GM18507 (cell line): Measurements from ENCODE around the gene CCZ1.
"Not testable (repeated sequence)": the region's sequence is repeated elsewhere in the genome, so short reads cannot be mapped to it uniquely, and the experiment has no call there.

Experiments used
- DNase-seq: peaks from one replicate; pipeline ENCODE4 v3.0.0; 2011; ENCODE audit warnings: low read depth; ENCODE audit not compliant: insufficient read length; ENCODE audit errors: extremely low spot score
- FAIRE-seq: peaks from 2 replicates; lab custom pipeline; 2011; peaks lifted over from hg19 to GRCh38; lab: Jason Lieb, UNC

Gene CCZ1

DNA sequence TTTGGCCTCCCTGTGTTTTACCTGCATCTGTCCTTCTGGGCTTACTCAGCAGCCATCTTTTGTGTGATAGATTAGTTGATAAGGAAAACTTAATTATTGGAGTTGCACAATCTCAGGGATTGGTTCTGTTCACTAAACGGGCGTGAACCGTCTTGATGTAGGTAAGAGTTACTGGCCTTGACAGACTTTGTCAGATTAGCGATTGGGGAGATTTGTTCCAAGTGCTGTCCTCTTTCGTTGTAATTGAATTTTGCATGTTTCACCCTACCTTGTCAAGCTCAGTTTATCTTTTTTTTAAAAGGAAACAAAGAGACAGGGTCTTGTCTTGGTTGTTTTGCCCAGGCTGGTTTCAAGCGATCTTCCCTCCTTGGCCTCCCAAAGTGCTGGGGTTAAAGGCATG lies 4.5 kb downstream of the CCZ1 start:
- DNase-seq, FAIRE-seq: not testable (repeated sequence)

- not testable (repeated sequence) for FAIRE-seq, DNase-seq
Measured at GRCh38 chr7:5904726-5905125, 6.2 kb downstream of the CCZ1 start.

DNA sequence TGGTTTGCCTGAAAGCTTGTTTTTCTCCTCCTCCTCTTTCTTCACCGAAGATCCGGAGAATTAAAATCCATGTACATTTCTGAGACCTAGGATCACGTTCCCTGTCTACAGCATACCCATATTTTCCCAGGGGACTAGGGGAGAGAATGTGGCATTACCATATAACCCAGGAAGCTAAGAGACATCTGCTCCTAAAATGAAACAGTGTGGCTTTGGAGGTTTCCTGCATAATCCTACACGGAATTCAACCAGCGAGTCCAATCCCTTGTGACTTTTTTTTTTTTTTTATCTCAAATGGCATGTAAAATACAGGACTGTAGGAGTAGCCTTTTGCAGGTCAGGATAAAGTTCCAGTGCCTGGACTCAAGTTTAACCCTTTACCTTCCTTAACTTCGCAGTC lies 10.3 kb downstream of the CCZ1 start:
- FAIRE-seq, DNase-seq: not testable (repeated sequence)

- not testable (repeated sequence) for FAIRE-seq, DNase-seq
Measured at GRCh38 chr7:5916529-5916928, 18.0 kb downstream of the CCZ1 start.

DNA sequence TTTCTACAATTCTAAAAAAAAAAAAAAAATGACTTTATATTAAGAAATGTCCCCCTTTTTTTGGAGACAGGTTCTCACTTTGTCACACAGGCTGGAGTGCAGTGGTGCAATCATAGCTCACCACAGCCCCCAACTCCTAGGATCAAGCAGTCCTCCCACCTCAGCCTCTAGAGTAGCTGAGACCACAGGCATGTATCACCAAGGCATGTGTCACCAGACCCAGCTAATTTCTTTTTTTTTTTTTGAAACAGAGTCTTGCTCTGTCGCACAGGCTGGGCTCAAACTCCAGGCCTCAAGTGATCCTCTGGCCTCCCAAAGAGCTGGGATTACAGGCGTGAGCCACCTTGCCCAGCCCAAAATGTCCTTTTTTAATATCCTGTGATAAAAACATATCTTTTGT lies 25.6 kb downstream of the CCZ1 start:
- not testable (repeated sequence) for DNase-seq, FAIRE-seq

DNA sequence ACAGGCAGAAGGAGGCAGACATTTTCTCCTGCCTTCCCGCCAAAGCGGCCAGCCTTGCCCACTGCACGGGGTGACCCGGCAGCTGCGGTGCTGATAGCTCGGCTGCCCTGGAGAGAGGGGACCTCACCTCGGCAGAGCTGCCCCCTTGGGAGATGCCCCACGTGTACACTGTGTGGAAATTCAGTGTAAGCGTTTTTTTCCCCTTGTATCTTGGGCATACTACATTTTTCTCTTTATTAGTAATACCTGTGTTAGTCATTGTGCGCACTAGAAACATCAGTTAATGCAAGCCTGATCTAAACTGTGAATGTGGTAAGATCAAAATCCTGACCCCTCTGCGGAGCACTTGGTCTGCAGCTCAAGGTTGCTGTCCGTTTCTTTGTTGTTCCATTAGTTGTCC lies 26.1 kb downstream of the CCZ1 start:
- FAIRE-seq, DNase-seq: not testable (repeated sequence)

DNA sequence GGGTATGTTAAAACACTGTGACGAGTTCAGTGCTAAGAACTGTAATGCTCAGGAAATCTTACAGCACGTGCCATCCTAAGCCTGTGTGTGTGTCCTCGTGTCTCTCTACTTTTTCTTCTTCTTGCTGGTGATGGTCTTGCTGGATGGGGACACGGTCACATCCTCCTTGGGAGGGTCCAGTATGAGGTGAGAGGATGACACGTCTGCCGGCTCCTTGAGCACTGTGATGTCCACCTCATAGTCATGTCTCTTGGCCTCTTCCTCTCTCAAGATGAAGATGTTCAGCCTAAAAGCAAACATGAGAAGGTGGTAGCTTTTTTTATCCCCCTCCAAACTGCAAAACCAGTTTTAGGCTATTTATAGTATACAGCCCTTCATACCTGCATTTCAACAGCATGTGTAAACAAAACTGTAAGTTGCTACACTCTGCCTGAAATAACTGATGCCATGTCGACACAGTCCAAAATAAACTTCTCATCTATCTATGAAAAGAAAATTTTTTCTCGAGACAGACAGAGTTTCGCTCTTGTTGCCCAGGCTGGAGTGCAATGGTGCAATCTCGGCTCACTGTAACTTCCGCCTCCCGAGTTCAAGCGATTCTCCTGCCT lies 27.8 kb downstream of the CCZ1 start:
- not testable (repeated sequence) for DNase-seq, FAIRE-seq

DNA sequence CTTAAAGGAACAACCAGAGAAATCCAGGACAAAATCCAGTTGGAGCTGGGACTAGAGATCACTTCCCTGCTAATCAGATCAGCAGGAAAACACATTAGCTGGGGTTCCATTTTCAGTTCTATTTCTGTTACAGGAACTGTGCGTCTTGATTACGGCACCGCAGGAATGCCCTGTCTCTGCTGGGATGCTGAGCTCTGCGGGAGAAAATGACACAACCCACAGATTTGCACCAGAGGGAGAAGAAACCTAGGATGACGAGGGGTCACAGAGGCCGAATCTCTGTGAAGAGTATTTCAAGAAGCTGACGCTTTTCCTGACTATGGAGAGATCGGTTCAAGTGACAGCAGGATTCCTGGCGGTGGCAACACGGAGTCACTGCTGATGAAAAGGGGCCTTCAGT lies 31.8 kb downstream of the CCZ1 start:
- DNase-seq, FAIRE-seq: not testable (repeated sequence)

DNA sequence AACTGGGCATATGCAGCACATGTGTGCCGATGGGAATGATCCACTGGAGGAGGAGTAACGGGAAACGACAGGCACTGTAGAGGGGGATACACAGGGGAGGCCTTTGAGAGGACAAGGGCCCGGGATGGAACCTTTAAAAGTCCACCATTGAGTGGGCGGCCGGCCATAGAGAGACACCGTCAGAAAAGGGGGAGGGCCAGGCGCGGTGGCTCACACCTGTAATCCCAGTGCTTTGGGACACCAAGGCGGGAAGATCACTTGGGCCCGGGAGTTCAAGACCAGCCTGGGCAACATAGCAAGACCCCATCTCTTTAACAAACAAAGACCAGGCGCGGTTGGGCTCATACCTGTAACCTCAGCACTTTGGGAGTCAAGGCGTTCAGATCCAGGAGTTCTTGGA lies 32.7 kb downstream of the CCZ1 start:
- DNase-seq, FAIRE-seq: not testable (repeated sequence)

DNA sequence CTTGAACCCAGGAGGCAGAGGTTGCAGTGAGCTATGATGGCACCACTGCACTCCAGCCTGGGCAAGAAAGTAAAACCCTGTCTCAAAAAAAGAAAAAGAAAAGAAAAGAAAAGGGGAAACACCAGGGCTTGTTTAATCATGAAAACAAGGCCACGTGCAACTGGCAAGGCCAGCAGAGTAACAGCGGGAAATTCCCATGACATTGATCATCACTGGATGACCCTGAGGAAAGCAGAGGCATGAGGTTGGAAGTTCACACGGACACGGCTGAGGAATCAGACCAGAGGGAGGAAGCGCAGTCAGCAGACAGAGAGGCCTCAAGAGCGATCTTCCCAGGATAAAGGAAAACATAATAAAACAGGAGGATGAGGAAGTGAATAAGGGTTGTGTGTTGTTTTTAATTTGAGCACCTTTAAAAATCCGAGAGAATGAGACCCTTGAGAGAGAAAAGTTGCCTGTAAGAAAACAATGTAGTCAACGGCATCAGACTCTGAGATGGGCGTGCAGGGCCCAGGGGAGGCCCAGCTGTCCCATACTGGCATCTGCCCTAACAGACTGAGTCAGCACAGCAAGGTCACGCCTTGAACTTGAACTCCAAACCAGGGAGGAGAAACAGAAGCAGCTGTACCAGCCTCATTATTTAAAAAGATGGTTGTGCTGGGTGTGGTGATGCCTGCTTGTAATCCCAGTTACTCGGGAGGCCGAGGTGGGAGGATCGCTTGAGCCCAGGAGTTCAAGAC lies 33.5 kb downstream of the CCZ1 start:
- DNase-seq, FAIRE-seq: not testable (repeated sequence)

GRCh38 chr7:5934945-5935450 lies 36.5 kb downstream of the CCZ1 start:
- not testable (repeated sequence) for FAIRE-seq, DNase-seq

GRCh38 chr7:5963205-5963604 lies 64.7 kb downstream of the CCZ1 start:
- not testable (repeated sequence) for FAIRE-seq, DNase-seq

- DNase-seq, FAIRE-seq: not testable (repeated sequence)
Measured at GRCh38 chr7:5963810-5964209, 65.3 kb downstream of the CCZ1 start.

DNA sequence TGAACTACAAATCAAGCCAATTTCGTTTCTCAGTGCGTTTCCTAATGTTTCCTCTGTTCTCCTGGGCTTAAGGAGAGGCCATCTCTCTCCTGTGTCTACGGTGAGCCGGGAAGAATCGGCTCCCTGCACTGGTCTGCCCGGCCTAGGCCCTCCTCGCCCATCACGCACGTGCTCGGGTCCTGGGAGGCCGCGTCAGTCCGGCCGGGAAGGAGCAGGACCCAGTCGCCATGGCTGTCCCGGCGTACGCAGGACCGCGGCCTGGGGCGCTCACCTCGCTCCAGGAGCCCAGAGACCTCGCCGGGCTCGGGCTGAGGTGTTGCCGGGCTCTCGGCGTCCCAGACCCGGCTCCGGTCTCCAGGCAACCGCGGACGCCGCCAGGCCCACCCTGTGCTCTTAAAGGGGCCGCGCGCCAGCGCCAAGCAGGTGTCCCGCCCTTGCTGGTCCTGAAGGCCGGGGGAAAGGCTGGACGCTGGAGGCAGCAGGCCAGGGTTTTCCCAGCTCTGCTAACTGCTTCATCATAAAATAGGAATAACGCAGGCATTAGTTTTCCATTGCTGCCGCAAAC lies 71.9 kb downstream of the CCZ1 start, which contains the start of gene RSPH10B:
Gene RSPH10B (minus strand): TSS at position 343 of the 565 bp plus-strand sequence. CDS start 3,573 bp downstream, outside the sequence.
- not testable (repeated sequence) for FAIRE-seq, DNase-seq

DNA sequence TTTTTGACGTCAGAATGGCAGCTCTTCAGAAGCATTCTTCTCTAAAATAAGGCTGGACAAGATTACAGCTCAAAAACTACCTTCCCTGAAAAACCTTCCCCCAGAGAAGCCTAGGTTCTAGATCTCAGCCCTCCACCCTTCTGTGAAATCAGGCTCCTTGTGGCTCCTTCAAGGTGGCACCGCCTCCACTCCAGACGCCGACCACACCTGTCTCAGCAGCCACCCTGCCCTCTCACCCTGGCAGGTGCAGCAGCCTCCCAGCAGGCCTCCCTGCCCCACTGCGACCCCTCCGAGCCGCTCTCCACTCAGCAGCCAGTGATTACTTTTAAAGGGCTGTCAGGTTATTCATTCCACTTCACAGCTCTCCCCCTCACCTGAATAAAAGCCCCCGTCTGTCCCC lies 75.0 kb downstream of the CCZ1 start:
- not testable (repeated sequence) for DNase-seq, FAIRE-seq
